Activated CD8-positive, alpha-beta memory T cell treated with anti-CD3 and anti-CD28 coated beads, Interleukin-2, amount 50 U/mL, for 1 hour (primary cell): Measurements from ENCODE around the gene CEP192.
"Not testable (repeated sequence)": the region's sequence is repeated elsewhere in the genome, so short reads cannot be mapped to it uniquely, and the experiment has no call there.

Source experiments
- DNase-seq: peaks from one replicate; pipeline ENCODE4 v3.0.0-alpha.2; 2020; ENCODE audit errors: extremely low read depth

The CEP192 gene

GRCh38 chr18:13035249-13035914 lies 44.2 kb downstream of the CEP192 start:
- no peak for DNase-seq

- DNase-seq = no peak
Measured at GRCh38 chr18:13036622-13037320, 45.6 kb downstream of the CEP192 start.

GRCh38 chr18:13039806-13040205 lies 48.6 kb downstream of the CEP192 start:
- no peak for DNase-seq

GRCh38 chr18:13043066-13043465 lies 51.9 kb downstream of the CEP192 start:
- DNase-seq = no peak

GRCh38 chr18:13048061-13048595 lies 57.0 kb downstream of the CEP192 start:
- no peak for DNase-seq

GRCh38 chr18:13051159-13051558 lies 60.0 kb downstream of the CEP192 start:
- DNase-seq = no peak

- DNase-seq = no peak
Measured at GRCh38 chr18:13051950-13052349, 60.8 kb downstream of the CEP192 start.

- no peak for DNase-seq
Measured at GRCh38 chr18:13054336-13054735, 63.2 kb downstream of the CEP192 start.

GRCh38 chr18:13061630-13062189 lies 70.5 kb downstream of the CEP192 start:
- DNase-seq = no peak

- no peak for DNase-seq
Measured at GRCh38 chr18:13067124-13067523, 76.0 kb downstream of the CEP192 start.

- DNase-seq = no peak
Measured at GRCh38 chr18:13067966-13068365, 76.8 kb downstream of the CEP192 start.

GRCh38 chr18:13070460-13070859 lies 79.3 kb downstream of the CEP192 start:
- no peak for DNase-seq

GRCh38 chr18:13076886-13077285 lies 85.7 kb downstream of the CEP192 start:
- DNase-seq = no peak

- DNase-seq = no peak
Measured at GRCh38 chr18:13077473-13077872, 86.3 kb downstream of the CEP192 start.

GRCh38 chr18:13078065-13078464 lies 86.9 kb downstream of the CEP192 start:
- DNase-seq = not testable (repeated sequence)

- no peak for DNase-seq
Measured at GRCh38 chr18:13086906-13087305, 95.7 kb downstream of the CEP192 start.

GRCh38 chr18:13095466-13095865 lies 104.3 kb downstream of the CEP192 start:
- no peak for DNase-seq

- DNase-seq = no peak
Measured at GRCh38 chr18:13096232-13096631, 105.1 kb downstream of the CEP192 start.

GRCh38 chr18:13096719-13097118 lies 105.6 kb downstream of the CEP192 start:
- DNase-seq = no peak

GRCh38 chr18:13098104-13098503 lies 106.9 kb downstream of the CEP192 start:
- not testable (repeated sequence) for DNase-seq

- no peak for DNase-seq
Measured at GRCh38 chr18:13099113-13099512, 108.0 kb downstream of the CEP192 start.

- no peak for DNase-seq
Measured at GRCh38 chr18:13100942-13101658, 109.9 kb downstream of the CEP192 start.
